HuH-7.5 (cell line): ENCODE measurements around the gene CFAP119.
A peak's percentile ranks its signal among the peaks of the same experiment; 100 is the strongest.

Experiments used
- DNase-seq: peaks from one replicate; pipeline ENCODE4 v3.0.0; 2011; ENCODE audit warnings: low spot score

Gene CFAP119

DNA sequence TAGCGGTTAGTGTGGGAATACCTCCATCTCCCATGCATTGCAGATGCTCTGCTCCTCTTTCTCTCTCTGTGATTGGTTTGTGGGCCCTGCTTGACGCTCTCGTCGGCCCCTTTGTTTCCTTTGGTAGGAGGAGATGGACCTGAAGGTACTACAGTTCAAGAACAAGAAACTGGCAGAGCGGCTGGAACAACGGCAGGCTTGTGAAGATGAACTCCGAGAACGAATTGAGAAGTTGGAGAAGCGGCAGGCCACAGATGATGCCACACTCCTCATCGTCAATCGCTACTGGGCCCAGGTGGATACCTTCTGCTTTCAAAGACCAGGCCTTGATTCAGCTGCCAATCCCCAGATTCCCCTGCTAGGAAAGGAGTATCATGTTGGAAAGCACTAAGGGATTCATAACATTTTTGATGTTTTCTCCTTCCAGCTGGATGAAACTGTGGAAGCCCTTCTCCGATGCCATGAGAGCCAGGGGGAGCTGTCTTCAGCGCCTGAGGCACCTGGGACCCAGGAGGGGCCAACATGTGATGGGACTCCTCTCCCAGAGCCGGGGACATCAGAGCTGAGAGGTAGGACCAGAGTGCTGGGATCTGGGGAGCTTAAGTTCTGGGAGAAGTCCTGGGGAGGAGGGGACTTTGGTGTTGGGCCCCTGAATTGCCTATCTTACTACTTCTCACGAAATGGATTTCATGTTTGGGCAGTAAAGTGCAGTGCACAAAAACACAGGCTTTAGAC, 1.3 kb upstream of the CFAP119 start:
- DNase-seq, result no peak

- DNase-seq, result no peak
Observed at GRCh38 chr16:30761427-30761927, 385 bp downstream of the CFAP119 start.

GRCh38 chr16:30760577-30761426, 1.1 kb downstream of the CFAP119 start:
- no peak for DNase-seq

DNA sequence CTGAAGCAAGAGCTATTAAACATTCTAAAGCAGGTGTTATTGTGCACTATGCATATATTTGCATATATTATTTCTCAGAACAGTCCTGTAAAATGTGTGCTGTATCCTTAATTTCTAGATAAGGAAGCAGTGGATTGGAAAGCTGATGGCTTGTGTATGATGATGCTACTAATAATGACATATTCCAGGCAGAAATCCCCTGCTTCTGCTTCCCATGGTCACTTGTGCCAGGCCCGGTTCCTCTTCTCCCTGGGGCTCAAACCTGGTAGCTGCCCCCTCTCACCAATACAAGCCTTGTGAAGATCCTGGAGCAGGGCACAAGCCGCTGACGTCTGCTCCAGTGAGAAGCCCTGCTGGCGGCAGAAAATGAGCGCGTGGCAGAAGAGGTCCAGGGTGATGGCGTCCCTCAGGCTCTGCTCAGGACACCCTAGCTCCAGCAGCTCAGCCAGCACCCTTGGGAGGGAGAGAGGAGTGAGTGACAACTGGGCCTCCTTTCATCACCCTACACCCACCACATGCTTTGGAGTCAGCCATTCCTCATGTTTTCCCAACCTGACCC, 1.8 kb downstream of the CFAP119 start:
- DNase-seq, result no peak

- DNase-seq, result no peak
Observed at GRCh38 chr16:30758988-30759491, 2.8 kb downstream of the CFAP119 start.

DNA sequence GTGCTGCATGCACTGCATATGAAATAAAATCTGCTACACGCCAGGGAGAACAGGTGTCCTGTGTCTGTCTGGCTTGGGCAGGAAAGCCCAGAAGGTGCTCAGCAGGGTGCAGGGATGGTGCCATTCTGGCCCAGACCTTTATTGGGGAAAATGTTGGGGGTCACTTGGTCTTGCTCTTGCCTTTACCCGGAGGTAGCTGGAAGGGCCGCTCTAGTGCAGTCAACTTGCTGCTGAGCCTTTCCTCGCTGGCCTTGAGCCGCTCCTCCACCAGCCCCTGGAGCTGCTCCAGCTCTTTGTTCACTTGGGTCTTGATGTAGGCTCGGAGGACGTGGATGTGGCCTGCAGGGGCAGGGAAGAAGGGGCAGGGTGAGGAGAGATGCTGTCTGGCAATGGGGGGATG, 4.5 kb downstream of the CFAP119 start:
- no peak for DNase-seq

DNA sequence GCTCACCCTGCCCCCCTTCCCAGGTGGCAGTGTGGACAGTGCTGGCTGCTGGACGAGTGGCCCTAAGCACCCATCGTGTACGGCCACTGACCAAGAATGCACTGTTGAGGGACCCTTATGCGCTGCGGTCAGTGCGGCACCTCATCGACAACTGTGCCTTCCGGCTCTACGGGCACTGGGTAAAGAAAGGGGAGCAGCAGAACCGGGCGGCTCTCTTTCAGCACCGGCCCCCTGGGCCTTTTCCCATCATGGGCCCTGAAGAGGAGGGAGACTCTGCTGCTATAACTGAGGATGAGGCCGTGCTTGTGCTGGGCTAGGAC, 5.1 kb downstream of the CFAP119 start:
- DNase-seq, result no peak

GRCh38 chr16:30755955-30756780, 5.7 kb downstream of the CFAP119 start:
- DNase-seq, result no peak

DNA sequence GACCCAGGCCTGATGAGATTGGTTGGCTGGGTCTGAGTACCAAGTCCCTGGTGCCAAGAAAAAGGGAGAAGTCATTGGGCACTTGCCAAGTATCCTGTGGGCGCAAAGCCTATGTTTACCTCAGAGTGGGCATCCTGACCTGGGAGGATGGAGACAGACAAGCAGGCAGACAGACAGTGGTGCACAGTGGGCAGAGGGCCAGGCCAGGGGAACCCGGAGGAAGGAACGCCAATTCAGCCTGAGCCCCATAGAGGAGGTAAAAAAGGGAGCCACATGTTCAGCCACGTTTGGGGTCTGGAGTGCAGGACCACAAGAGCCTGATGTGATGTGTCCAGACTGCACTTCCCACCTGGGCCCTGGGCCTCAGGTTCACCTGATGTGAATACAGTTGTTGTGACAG, 8.3 kb downstream of the CFAP119 start:
- no peak for DNase-seq

GRCh38 chr16:30750876-30751465, 10.9 kb downstream of the CFAP119 start:
- DNase-seq, result no peak

DNA sequence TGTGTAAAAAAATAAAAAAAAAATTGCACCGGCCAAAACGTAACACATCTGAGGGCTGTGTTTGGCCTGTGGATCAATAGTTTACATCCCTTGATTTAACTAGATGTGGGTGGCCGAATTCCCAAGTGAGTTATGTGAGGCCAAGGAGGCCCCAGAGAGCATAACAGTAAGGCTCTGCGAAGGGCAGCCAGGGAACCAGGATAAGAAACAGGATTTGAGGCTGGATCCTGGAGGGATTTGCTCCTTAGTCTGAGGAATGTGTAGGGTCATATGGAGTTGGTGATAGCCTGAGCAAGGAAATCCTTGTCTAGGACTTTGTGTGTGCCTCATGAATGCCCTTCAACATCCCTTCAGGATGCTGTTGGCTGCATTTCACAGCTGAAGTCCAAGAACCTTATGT, 11.7 kb downstream of the CFAP119 start:
- DNase-seq, result no peak

DNA sequence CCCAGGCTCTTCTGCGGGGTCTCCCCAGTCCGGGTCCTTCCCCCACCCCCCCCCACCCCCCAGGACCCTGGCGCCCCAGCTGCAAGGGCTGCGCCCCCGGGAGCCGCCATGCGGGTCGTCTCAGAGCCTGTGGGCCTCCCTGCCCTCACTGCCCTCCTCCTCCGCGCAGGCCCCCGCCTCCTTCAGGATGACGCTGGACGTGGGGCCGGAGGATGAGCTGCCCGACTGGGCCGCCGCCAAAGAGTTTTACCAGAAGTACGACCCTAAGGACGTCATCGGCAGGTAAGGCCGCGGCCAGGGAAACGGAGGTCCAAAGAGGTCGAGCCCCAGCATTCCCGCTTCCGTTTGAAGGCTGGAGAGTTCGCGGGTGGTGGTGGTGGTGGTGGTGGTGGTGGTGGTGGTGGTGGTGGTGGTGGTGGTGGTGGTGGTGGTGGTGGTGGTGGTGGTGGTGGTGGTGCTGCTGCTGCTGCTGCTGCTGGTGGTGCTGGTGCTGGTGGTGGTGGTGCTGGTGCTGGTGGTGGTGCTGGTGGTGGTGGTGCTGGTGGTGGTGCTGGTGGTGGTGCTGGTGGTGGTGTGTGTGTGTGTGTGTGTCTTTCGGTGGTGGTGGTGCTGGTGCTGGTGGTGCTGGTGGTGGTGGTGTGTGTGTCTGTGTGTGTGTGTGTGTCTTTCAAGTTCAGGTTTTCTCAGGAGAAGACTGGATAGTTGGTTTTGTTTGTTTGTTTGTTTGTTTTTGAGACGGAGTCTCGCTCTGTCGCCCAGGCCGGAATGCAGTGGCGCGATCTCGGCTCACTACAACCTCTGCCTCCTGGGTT, 13.0 kb downstream of the CFAP119 start:
- no peak for DNase-seq

DNA sequence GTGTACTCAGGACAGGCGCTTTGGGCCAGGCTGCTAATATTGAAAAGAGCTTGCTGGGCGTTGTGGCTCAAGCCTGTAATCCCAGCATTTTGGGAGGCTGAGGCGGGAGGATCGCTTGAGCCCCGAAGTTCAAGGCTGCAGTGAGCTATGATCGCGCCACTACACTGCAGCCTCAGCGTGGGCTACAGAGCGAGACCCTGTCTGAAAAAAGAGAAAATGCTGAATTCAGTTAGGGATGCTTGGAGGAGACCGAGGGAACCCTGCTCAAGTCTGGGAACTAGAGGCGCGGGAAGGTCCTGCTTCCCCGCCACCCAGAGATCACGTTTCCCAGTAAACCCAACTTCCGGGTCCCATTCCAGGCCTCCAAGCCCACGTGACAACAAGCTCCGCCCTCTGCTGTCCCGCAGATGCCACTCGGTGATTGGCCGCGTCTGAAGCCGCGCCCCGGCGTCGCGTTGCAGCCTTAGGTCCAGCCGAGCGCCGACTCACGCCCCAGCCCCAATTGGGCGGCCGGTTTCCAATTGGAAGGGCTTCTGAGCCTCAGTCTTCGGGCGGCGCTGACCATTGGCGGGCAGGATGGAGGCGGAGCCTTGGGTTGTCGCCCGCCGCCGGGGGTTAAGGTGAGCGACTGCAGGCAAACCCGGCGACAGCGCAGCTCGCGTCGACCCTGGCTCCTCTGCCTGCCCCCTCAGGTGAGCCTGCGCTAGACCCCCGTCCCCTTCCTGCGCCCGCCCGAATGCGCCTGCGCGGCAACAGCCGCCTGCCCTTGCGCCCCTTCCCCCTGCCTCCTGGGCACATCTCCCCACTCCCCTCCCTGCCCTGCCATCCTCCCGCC, 13.8 kb downstream of the CFAP119 start, which contains the start of gene PHKG2:
Gene PHKG2 (plus strand): TSS at position 627 of the 835 bp plus-strand sequence. CDS start 396 bp downstream, outside the sequence.
- peak; percentile 96 for DNase-seq

DNA sequence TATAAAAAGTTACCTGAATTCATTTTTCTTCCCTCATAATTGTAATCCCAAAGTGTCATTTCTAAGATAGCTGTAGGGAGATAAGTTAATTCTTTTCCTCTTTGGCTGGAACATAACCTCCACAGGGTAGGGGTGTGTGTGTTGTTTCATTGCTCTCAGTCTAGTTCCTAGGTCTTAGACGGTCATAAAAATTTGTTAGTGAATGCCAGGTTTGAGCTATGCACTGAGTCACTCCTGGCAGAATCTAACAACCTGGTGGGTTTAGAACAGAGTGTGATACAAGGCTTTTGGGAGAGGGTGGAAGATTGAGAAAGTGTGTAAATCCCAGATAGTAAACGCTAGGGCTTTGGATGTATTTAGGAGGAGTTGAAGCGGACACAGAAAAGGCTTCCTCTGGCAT, 14.5 kb downstream of the CFAP119 start:
- DNase-seq, result no peak

- no peak for DNase-seq
Observed at GRCh38 chr16:30746638-30747175, 15.2 kb downstream of the CFAP119 start.

DNA sequence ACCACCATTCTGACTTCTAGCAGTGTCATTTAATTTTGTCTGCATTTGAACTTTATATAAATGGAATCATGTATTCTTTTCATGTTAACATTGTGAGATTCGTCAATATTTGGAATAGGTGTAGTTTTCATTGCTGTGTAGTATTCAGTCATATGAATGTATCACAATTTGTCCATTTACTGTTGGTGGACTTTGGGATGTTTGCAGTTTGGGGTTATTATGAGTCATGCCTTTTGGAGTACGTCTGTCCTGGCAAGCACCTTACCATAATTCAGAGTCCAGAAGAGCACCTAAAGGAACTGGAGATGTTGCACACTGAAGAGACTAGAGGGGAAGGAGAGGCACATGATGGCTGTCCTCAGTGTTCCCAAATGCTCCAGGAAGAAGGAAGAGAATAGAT, 16.8 kb downstream of the CFAP119 start:
- DNase-seq, result no peak

GRCh38 chr16:30744183-30744582, 17.7 kb downstream of the CFAP119 start:
- no peak for DNase-seq

DNA sequence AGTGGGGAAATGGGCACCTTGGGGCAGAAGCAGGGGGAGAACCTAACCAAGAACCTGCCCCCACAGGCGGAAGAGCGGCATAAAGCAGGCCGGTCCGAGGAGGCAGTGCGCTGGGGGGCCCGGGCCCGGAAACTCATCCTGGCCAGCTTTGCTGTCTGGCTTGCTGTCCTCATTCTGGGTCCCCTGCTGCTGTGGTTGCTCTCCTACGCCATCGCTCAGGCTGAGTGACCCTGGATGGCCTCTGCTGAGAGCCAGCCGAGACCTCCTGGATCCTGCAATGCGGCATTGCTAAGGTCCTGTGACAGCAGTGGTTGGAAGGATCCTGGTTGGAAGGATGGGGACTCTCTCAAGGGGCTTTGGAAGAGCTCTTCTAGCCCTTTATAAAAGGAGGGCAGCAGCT, 18.1 kb downstream of the CFAP119 start:
- DNase-seq, result no peak

DNA sequence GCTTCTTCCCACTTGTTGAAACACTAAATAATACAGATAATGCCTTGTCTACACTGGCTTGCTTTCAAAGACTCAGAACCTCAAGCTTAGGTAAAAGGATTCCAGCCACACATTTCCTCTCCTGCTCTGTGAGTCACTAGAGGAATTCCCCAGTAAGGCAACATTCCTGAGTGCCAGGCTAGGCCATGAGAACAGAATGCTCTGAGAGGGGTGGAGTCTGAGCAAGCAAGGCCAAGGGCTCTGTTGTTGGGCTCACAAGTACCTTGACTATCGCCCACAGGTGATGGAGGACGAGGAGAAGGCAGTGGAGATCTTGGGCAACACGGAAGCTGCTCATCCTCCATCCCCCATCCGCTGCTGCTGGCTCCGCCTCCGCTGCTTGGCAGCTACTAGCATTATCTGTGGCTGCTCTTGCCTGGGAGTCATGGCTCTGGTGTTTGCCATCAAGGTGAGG, 20.4 kb downstream of the CFAP119 start:
- DNase-seq, result peak; percentile 40
